ENCODE measurements around the gene SH2D5.

Gene SH2D5

GRCh38 chr1:20739225-20739624 lies 6.7 kb upstream of the SH2D5 start:
- 0 out of 2 replicates have a peak, but pooled peaks cover under 1% of the 10 kb centered on the region for H3K27me3 ChIP-seq (ENCODE audit: control insufficient read depth, insufficient read depth, low read length)
- H3K9ac ChIP-seq (ENCODE audit: low read depth, low read length) = no peak overlapping the region
- H3K36me3 ChIP-seq (ENCODE audit: control insufficient read depth, insufficient read depth, low read length) = peaks cover 62% of the 10 kb centered on the region
- no peaks in the 10 kb centered on the region for H3K9me3 ChIP-seq (ENCODE audit: control insufficient read depth, insufficient read depth, low read length)
- H3K27ac ChIP-seq (ENCODE audit: low read depth, low read length) = no peak overlapping the region
- no peaks in the 10 kb centered on the region for H3K4me1 ChIP-seq (ENCODE audit: control insufficient read depth, insufficient read depth, low read length)
- no peak overlapping the region for H3K4me3 ChIP-seq (ENCODE audit: low read depth, low read length)

- Histone ChIP-seq H3K9ac (ENCODE audit: low read depth, low read length) (no peak overlapping the region), H3K4me1 (ENCODE audit: control insufficient read depth, insufficient read depth, low read length) (0 out of 2 replicates have a peak, but pooled peaks cover 8% of the 10 kb centered on the region), H3K36me3 (ENCODE audit: control insufficient read depth, insufficient read depth, low read length) (peaks cover 26% of the 10 kb centered on the region), H3K9me3 (ENCODE audit: control insufficient read depth, insufficient read depth, low read length) (no peaks in the 10 kb centered on the region), H3K27ac (ENCODE audit: low read depth, low read length) (no peak overlapping the region), H3K4me3 (ENCODE audit: low read depth, low read length) (no peak overlapping the region), H3K27me3 (ENCODE audit: control insufficient read depth, insufficient read depth, low read length) (peaks cover 31% of the 10 kb centered on the region)
Measured at GRCh38 chr1:20735581-20736111, 3.1 kb upstream of the SH2D5 start.

DNA sequence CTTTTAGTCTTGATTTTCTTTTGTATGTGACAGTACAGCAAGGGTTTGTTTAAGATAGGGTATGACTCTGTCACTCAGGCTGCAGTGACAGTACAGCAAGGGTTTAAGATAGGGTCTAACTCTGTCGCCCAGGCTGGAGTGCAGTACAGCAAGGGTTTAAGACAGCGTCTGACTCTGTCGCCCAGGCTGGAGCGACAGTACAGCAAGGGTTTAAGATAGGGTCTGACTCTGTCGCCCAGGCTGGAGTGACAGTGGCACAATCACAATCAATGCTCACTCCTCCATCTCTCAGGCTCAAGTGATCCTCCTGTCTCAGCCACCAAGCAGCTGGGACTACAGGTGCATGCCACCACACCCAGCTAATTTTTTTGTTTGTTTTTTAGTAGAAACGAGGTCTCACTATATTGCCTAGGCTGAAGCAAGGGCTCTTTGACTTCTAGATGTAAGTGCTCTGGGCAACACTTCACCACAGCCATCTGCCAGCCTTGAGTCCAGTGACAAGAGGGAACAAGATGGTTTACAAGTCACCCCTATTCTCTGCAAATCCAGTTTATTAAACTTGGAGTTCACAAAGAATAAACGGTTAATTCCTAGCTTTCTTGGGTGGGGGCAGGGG lies 965 bp upstream of the SH2D5 start:
- H3K9ac ChIP-seq (ENCODE audit: low read depth, low read length) = no peak overlapping the region
- H3K36me3 ChIP-seq (ENCODE audit: control insufficient read depth, insufficient read depth, low read length) = peaks cover 6% of the 10 kb centered on the region; the same call in 1 of the 2 replicates
- H3K27ac ChIP-seq (ENCODE audit: low read depth, low read length) = no peak overlapping the region
- peaks cover 49% of the 10 kb centered on the region for H3K27me3 ChIP-seq (ENCODE audit: control insufficient read depth, insufficient read depth, low read length)
- peaks cover 20% of the 10 kb centered on the region for H3K4me1 ChIP-seq (ENCODE audit: control insufficient read depth, insufficient read depth, low read length)
- H3K9me3 ChIP-seq (ENCODE audit: control insufficient read depth, insufficient read depth, low read length) = no peaks in the 10 kb centered on the region
- peak overlapping the region; percentile 71 for H3K4me3 ChIP-seq (ENCODE audit: low read depth, low read length)

- Histone ChIP-seq H3K4me3 (ENCODE audit: low read depth, low read length) (peak overlapping the region; percentile 71), H3K9me3 (ENCODE audit: control insufficient read depth, insufficient read depth, low read length) (no peaks in the 10 kb centered on the region), H3K4me1 (ENCODE audit: control insufficient read depth, insufficient read depth, low read length) (peaks cover 32% of the 10 kb centered on the region), H3K27me3 (ENCODE audit: control insufficient read depth, insufficient read depth, low read length) (peaks cover 49% of the 10 kb centered on the region), H3K36me3 (ENCODE audit: control insufficient read depth, insufficient read depth, low read length) (no peaks in the 10 kb centered on the region), H3K9ac (ENCODE audit: low read depth, low read length) (no peak overlapping the region), H3K27ac (ENCODE audit: low read depth, low read length) (no peak overlapping the region)
Measured at GRCh38 chr1:20732071-20732587, 374 bp downstream of the SH2D5 start.

DNA sequence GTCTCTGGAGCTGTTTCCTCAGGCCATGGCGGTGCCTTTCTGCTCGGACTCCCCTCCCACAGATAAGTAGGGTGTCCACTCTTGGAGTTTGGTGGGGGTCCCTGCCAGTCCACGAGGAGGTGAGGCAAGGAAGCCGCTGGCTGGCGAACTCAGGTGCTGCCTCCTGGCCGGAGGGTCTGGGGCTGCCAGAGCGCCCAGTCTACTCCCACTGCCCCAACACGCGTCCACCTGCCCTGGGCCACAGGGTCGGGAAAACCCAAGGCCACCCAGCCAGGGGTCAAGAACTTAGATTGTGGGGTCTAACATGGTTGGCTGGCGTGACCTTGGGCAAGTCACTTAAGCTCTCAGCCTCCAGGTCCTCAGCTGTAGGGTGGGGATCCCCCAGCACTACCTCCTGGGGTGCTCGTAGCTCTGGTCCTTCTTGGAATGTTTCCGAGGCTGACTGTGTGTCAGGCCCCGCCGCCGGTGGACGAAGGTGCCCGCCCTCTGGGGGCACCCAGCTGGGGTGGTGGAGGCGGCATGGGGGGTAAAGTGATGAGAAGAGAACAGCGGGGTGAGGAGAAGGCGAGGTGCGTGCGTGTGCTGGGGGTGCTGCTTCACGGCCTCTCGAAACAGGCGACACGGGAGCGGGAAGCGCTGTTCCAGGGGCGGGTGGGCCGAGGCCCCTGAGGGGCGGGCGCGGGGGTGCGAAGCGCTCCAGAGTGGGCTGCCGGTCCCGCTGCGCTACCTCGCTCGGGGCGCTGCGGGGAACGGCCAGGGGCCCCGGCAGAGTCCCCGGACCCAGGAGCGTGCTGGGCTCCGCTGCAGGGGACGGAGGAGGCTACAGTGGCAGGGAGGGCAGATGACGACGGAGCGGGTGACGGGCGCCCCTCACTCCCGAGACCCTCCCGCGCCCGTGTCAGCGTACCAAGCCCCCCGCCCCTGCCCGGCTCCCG lies 1.2 kb downstream of the SH2D5 start:
- Histone ChIP-seq H3K27ac (ENCODE audit: low read depth, low read length) (no peak overlapping the region), H3K27me3 (ENCODE audit: control insufficient read depth, insufficient read depth, low read length) (peaks cover 49% of the 10 kb centered on the region), H3K4me1 (ENCODE audit: control insufficient read depth, insufficient read depth, low read length) (peaks cover 32% of the 10 kb centered on the region), H3K9ac (ENCODE audit: low read depth, low read length) (no peak overlapping the region), H3K9me3 (ENCODE audit: control insufficient read depth, insufficient read depth, low read length) (no peaks in the 10 kb centered on the region), H3K4me3 (ENCODE audit: low read depth, low read length) (peak overlapping the region; percentile 71; the same call in 1 of the 2 replicates), H3K36me3 (ENCODE audit: control insufficient read depth, insufficient read depth, low read length) (no peaks in the 10 kb centered on the region)

- Histone ChIP-seq H3K36me3 (ENCODE audit: control insufficient read depth, insufficient read depth, low read length) (no peaks in the 10 kb centered on the region), H3K9me3 (ENCODE audit: control insufficient read depth, insufficient read depth, low read length) (no peaks in the 10 kb centered on the region), H3K4me3 (ENCODE audit: low read depth, low read length) (no peak overlapping the region), H3K4me1 (ENCODE audit: control insufficient read depth, insufficient read depth, low read length) (peaks cover 32% of the 10 kb centered on the region), H3K27me3 (ENCODE audit: control insufficient read depth, insufficient read depth, low read length) (peaks cover 49% of the 10 kb centered on the region), H3K9ac (ENCODE audit: low read depth, low read length) (no peak overlapping the region), H3K27ac (ENCODE audit: low read depth, low read length) (no peak overlapping the region)
Measured at GRCh38 chr1:20730690-20731056, 1.8 kb downstream of the SH2D5 start.

- H3K9ac ChIP-seq (ENCODE audit: low read depth, low read length) = no peak overlapping the region
- H3K9me3 ChIP-seq (ENCODE audit: control insufficient read depth, insufficient read depth, low read length) = no peaks in the 10 kb centered on the region
- peaks cover 49% of the 10 kb centered on the region for H3K27me3 ChIP-seq (ENCODE audit: control insufficient read depth, insufficient read depth, low read length)
- peak overlapping the region; percentile 23; the same call in 1 of the 2 replicates for H3K4me3 ChIP-seq (ENCODE audit: low read depth, low read length)
- no peak overlapping the region for H3K27ac ChIP-seq (ENCODE audit: low read depth, low read length)
- peaks cover 32% of the 10 kb centered on the region for H3K4me1 ChIP-seq (ENCODE audit: control insufficient read depth, insufficient read depth, low read length)
- H3K36me3 ChIP-seq (ENCODE audit: control insufficient read depth, insufficient read depth, low read length) = no peaks in the 10 kb centered on the region
Measured at GRCh38 chr1:20729990-20730689, 2.4 kb downstream of the SH2D5 start.

DNA sequence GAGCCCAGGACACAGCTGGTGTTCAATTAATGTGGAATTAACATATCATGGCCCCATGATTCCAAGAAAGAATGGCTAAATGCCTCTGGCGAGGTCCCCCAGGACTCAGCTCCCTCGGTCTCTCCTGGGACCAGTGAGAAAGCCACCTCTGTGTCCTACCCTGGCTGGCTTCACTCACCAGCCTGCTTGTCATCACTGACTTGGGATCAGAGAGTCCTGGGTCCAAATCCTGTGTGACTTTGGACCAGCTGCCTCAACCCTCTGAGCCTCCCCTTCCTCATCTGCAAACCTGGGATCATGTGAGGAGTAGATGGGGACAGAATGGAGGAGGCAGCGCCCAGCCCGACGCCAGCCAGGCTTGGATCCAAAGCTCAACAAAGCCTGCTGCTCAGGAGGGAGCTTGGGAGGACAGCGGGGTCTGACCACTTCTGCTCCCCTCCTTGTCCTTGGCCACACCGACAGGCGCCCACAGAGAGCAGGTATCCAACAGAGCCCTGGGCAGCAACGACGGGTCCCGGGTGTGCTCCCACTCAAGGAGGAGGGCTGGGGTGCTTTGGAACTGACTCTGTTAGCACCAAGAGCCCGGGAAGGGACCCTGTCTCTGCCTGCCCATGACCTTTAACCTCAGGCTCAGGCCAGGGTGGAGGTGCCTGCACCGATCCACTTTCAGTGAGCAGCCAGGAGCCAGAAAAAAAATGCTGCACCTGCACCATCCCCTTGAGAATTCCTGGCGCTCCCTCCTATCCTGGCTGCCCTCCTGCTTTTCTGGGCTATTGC lies 3.2 kb downstream of the SH2D5 start:
- peaks cover 49% of the 10 kb centered on the region for H3K27me3 ChIP-seq (ENCODE audit: control insufficient read depth, insufficient read depth, low read length)
- H3K9me3 ChIP-seq (ENCODE audit: control insufficient read depth, insufficient read depth, low read length) = no peaks in the 10 kb centered on the region
- no peak overlapping the region for H3K9ac ChIP-seq (ENCODE audit: low read depth, low read length)
- peak overlapping the region; percentile 23; the same call in 1 of the 2 replicates for H3K4me3 ChIP-seq (ENCODE audit: low read depth, low read length)
- no peaks in the 10 kb centered on the region for H3K36me3 ChIP-seq (ENCODE audit: control insufficient read depth, insufficient read depth, low read length)
- peaks cover 32% of the 10 kb centered on the region for H3K4me1 ChIP-seq (ENCODE audit: control insufficient read depth, insufficient read depth, low read length)
- H3K27ac ChIP-seq (ENCODE audit: low read depth, low read length) = no peak overlapping the region

- peaks cover 42% of the 10 kb centered on the region for H3K27me3 ChIP-seq (ENCODE audit: control insufficient read depth, insufficient read depth, low read length)
Measured at GRCh38 chr1:20728371-20729154, 3.9 kb downstream of the SH2D5 start.

More at GRCh38 chr1:20728371-20729154, 3.9 kb downstream of the SH2D5 start:
- Histone ChIP-seq H3K9ac (ENCODE audit: low read depth, low read length) (no peak overlapping the region), H3K4me1 (ENCODE audit: control insufficient read depth, insufficient read depth, low read length) (peaks cover 32% of the 10 kb centered on the region), H3K9me3 (ENCODE audit: control insufficient read depth, insufficient read depth, low read length) (no peaks in the 10 kb centered on the region), H3K27ac (ENCODE audit: low read depth, low read length) (no peak overlapping the region), H3K36me3 (ENCODE audit: control insufficient read depth, insufficient read depth, low read length) (no peaks in the 10 kb centered on the region), H3K4me3 (ENCODE audit: low read depth, low read length) (peak overlapping the region; percentile 37)
